GM10248 (cell line): ENCODE results near the gene AGPAT4.

Experiments
- CTCF ChIA-PET: fragments of 300-600 bp; sonication (Branson Sonifier 250); formaldehyde crosslinking; extraction: SDS; loops from one replicate; lab custom pipeline; 2021; ENCODE audit warnings: antibody characterized with exemption; lab: Yijun Ruan, JAX
- POLR2A ChIA-PET: fragments of 350-650 bp; sonication (Branson Sonifier 250); formaldehyde crosslinking; extraction: SDS; loops from one replicate; lab custom pipeline; 2020; ENCODE audit warnings: antibody characterized with exemption; lab: Yijun Ruan, JAX
- DNase-seq: peaks from one replicate; pipeline ENCODE4 v3.0.0; 2012; ENCODE audit errors: extremely low spot score
- CTCF ChIP-seq: IDR thresholded peaks from 2 replicates; pipeline ENCODE4 v1.5.1; 2012; ENCODE audit warnings: mild to moderate bottlenecking, low read depth; ENCODE audit errors: extremely low read depth, missing control alignments, control extremely low read depth

Gene AGPAT4

GRCh38 chr6:161246725-161247124, 27.1 kb downstream of the AGPAT4 start:
- CTCF ChIA-PET, result no interaction called here
- no peak for DNase-seq
- no peak for TF ChIP-seq CTCF
- POLR2A ChIA-PET, result no interaction called here

GRCh38 chr6:161245363-161245762, 28.5 kb downstream of the AGPAT4 start:
- DNase-seq, result no peak
- POLR2A ChIA-PET, result no interaction called here
- TF ChIP-seq CTCF, result no peak
- CTCF ChIA-PET, result interaction anchor here (1.2 to 2.0 kb wide), 4 partner anchors 8 to 18 kb away, joined by 3 to 5 read pairs (median 4); no protein-coding TSS in a partner anchor

GRCh38 chr6:161244725-161245124, 29.1 kb downstream of the AGPAT4 start:
- TF ChIP-seq CTCF, result no peak
- POLR2A ChIA-PET, result no interaction called here
- CTCF ChIA-PET, result interaction anchor here (1.2 to 2.0 kb wide), 4 partner anchors 9 to 19 kb away, joined by 3 to 5 read pairs (median 4); no protein-coding TSS in a partner anchor

GRCh38 chr6:161242779-161243693, 30.8 kb downstream of the AGPAT4 start:
- CTCF ChIA-PET, result interaction anchor here (1.3 kb wide), 2 partner anchors 9 to 12 kb away, joined by 4 to 5 read pairs; no protein-coding TSS in a partner anchor
- TF ChIP-seq CTCF, result no peak
- DNase-seq, result no peak
- POLR2A ChIA-PET, result no interaction called here

More at GRCh38 chr6:161244725-161245124, 29.1 kb downstream of the AGPAT4 start:
- DNase-seq, result no peak

- no peak for DNase-seq
- CTCF ChIA-PET, result interaction anchor here (1.3 to 1.8 kb wide), 2 partner anchors 8 to 12 kb away, joined by 4 to 6 read pairs; no protein-coding TSS in a partner anchor
- POLR2A ChIA-PET, result no interaction called here
- TF ChIP-seq CTCF, result no peak
These were observed 31.7 kb downstream of the AGPAT4 start for GRCh38 chr6:161242113-161242512.

- DNase-seq, result no peak
- ChIA-PET POLR2A (no interaction called here), CTCF (interaction anchor here (1.1 kb wide), 1 partner anchor 29 kb away, joined by 4 read pairs; no protein-coding TSS in a partner anchor)
- TF ChIP-seq CTCF, result no peak
These were observed 34.9 kb downstream of the AGPAT4 start for GRCh38 chr6:161239001-161239400.
